Measurements from ENCODE around the gene FHAD1.
"Not testable (repeated sequence)": the region's sequence is repeated elsewhere in the genome, so short reads cannot be mapped to it uniquely, and the experiment has no call there.

Gene FHAD1

DNA sequence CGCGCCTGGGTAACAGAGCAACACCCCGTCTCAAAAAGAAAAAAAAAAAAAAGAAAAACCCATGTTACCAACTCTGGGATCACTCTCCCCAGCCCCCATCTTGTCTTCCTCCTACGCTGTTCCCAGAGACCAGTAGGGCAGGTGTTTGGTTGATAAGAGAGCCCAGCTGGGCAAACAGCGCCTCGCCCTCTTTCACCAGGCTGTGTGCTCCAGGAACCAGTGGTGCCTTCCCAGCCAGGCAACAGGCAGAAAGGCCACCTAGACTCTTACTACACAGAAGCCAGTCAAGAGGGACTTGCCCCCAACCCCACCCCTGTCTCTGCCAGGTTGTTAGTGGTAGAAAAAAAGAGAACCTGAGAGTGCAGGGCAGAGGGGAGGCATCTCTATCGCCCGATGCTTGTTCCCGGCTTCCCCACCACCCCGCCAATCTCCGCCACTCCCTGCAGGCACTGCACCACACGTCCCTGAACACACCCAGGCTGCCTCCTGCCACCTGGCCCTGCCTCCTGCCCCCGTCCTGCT lies 177.2 kb downstream of the FHAD1 start:
- peak; percentile 64 for DNase-seq

DNA sequence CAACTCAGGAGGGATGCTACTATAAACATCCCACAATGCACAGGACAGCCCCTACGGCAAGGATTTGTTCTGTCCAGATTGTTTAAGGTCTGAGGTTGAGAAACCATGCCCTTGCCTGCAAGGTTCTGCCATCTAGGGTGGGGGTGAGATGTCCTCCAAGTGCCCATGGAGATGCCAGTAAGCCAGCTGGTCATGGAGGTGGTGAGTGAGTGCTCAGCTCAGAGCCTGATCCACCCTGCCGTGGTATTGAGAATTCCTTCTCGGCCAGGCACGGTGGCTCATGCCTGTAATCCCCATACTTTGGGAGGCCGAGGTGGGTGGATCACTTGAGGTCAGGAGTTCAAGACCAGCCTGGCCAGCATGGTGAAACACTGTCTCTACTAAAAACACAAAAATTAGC lies 178.0 kb downstream of the FHAD1 start:
- no peak for DNase-seq

DNA sequence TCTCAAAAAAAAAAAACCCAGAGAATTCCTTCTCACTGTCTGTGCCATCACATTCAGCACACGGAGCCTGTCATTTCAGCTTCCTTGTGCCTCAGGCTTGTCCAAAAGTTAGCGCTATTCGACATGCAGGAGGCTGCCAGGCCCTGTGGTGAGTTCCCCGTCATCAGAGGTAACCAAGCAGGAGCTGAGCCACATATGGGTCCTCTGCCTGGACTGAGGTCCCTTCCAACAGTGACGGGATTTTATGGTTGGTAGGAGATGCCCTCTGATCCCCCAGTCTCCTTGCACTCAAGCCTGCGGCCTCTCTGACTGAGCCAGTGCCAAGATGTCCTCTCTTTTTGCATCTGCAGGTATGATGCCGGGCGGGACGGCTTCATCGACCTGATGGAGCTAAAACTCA lies 178.5 kb downstream of the FHAD1 start:
- no peak for DNase-seq

DNA sequence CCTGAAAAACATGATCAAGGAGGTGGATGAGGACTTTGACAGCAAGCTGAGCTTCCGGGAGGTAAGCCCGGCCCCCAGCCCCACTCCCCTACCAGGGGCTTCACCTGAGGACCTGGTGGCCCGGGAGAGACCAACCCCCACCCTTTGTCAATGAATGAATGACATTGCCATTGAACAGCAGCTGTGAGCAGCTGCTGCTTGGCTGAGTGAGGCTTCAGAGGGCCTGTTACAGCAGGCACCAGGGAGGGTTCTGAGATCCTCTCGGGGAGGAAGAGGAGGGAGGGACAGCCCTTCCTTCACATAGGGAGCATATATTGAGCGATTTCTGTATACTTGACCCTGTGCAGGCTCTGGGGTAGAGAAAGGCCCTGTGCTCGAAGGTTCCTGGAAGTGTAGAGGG lies 178.9 kb downstream of the FHAD1 start:
- no peak for DNase-seq

DNA sequence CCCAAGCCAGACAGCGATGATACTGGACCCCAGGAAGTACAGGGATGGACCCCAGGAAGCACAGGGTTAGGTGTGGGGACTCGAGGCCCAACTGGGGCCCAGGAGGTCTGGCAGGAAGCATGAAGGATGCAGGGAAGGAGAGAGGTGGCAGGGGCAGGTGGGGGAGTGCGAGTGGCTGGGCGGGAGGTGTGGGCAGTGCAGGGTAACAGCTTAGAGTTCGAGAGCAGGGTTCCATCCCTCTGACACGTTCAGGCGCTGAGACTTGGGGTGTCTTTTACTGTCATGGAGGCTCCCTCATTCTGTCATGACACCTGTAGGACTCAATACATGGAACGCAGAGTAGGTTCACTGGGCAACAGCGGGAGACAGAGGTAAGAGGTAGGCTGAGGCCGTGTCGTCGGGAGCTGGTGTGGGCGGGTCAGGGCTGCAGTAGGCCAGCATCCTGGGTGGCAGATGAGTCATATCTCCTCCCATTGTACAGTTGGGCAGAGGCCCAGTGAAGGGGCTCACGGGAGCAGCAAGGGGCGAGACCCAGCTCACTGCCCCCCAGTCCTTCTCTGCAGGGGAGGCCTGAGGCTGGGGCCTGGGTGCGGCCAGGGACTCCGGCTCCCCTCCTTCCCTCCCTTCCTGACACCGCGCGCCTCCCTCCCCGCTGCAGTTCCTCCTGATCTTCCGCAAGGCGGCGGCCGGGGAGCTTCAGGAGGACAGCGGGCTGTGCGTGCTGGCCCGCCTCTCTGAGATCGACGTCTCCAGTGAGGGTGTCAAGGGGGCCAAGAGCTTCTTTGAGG lies 179.7 kb downstream of the FHAD1 start:
- no peak for DNase-seq

DNA sequence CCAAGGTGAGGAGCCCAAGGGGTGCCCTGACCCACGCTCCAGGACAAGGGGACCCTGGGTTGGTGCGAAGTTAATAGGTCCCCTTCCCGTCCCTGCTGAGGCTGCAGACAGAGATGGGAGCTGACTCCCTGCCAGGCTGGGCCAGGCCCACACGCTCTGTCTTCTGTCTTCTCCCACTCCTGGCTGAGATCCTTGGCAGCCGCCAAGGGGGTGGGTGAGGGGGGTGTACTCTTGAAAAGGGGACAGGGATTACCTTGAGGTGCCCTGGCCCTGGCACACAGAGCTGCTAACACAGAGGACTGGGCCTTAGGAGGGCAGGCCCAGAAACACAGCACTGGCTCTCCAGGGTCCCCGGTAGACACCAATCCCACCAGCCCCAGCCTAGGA lies 180.2 kb downstream of the FHAD1 start:
- no peak for DNase-seq

DNA sequence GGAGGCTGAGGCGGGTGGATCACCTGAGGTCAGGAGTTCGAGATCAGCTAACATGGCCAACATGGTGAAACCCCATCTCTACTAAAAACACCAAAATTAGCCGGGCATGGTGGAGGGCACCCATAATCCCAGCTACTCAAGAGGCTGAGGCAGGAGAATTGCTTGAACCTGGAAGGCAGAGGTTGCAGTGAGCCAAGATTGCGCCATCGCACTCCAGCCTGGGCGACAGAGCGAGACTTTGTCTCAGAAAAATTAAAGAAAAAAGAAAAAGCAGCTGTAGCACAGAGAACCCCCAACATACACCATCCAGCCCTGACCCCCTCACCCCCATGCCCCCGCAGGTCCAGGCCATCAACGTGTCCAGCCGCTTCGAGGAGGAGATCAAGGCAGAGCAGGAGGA lies 181.2 kb downstream of the FHAD1 start:
- not testable (repeated sequence) for DNase-seq

DNA sequence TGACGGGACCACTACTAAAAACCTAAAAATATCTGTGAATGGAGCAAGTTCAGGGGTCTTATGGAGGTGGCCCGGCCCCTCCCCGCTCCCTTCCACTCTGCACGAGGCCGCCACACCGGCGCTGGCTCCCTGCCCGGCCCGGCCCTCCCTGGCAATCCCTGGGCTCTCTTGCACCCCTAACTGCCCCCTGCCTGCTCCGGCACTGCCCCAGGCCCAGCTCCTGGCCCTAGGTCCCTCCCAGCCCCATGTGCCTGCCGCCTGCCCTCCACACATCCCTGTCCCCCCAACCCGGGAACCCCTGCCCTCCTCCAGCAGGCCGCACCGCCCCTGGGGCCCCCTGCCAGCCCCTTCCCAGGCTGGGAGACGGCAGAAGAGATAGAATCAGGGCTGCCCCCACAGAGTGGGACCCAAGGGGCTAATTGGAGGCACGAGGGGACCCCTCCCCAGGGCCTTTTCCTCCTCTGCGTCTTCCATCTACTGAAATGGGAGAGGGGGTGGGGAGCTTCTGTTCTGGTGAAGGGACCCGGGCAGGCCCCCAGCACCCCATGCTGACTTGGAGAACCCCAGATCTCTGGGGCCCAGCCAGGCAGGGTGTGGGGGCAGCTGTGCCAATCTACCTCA lies 181.9 kb downstream of the FHAD1 start:
- no peak for DNase-seq

DNA sequence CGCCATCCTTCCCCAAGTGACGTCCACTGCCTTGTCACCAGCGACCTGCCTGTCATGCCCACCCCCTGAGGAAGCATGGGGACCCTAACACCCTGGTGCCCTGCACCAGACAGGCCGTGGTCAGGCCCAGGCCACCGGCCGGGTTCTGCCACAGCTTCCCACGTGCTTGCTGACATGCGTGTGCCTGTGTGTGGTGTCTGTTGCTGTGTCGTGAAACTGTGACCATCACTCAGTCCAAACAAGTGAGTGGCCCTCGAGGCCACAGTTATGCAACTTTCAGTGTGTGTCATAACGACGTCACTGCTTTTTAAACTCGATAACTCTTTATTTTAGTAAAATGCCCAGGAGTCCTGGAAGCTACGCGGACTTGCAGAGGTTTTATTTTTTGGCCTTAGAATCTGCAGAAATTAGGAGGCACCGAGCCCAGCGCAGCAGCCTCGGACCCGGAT lies 182.7 kb downstream of the FHAD1 start:
- no peak for DNase-seq

DNA sequence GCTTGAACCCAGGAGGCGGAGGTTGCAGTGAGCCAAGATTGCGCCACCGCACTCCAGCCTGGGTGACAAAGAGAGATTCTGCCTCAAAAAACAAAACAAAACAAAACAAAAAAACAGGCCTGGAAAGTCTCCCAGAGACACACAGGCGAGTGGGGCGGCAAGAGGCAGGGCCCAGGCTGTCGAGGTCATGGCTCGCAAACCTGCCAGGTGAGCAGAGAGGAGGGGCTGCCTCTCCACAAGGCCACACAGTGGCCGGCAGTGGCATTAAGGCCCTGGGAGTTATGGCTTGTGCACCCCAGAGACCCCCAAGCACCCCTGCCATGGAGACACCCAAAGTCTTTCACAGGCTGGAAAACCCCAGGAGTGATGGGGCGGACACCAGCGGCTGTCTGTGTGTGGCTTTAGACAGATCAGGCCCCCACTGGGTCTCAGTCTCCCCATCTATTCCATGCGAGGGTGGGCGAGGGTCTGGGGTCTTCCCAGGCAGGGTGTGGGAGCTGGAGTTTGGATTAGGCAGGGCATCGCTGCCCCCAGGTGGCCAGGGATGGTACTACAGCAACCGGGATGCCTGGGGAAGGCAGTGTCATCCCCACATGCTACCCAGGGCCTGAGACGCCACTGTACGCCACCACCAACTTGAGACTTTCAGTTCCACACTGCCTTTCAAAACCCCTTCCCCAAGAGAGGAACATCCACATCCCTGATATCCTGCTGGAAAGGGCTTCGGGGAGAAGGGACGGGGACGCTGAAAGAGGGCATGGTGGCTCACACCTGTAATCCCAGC lies 184.0 kb downstream of the FHAD1 start:
- peak; percentile 78 for DNase-seq

DNA sequence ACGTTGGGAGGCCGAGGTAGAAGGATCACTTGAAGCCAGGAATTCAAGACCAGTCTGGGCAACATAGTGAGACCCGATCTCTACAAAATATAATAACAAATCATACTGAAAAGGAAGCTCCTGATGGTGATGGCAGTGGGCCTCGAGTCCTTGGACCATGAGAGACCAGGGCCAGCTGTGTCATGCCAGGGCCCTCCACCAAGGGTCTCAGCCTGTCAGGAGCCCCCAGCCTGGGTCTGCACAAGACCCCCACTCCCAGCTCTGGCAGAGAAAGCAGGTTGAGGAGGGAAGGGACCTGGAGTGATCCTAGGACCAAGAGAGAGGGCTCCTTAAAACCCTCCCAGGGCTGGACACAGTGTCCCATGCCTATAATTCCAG lies 184.5 kb downstream of the FHAD1 start:
- DNase-seq: no peak

DNA sequence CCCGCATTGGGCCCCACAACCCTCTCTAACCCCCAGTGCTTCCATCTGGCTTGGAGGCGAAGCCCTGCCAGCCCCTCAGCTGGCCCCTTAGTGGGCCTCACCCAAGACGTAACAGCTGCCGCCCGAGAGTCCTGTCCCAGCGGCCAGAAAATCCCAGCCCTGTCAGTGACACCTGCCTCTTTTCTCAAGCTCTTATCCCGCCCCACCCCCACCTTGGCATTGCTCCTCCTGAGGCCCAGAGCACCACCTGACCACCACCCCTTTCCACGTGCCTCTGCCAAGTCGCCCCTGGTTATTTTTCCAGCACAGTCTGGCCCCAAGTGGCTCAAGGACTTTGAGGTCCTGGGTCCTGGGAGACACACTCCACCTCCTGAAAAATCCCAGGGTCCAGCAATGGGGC lies 185.3 kb downstream of the FHAD1 start:
- no peak for DNase-seq

DNA sequence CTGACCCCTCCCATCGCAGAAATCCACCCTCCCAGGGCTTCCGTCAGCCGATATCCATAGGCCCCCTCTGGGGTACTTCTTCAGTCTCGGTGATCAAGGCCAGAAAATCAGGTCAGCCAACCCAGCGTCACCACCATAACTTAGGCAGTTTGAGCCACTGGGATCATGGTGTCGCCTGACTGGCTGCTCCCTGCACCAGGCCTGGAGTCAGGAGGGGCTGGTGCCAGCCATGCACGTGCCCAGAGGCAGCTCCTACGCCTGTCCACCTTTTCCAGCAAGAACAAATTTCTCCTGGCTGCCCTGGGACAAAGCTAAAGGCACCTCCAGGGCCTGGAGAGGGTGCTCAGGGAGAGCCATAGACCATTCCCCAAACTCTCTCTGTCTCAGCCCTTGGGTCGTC lies 186.4 kb downstream of the FHAD1 start:
- DNase-seq: no peak

DNA sequence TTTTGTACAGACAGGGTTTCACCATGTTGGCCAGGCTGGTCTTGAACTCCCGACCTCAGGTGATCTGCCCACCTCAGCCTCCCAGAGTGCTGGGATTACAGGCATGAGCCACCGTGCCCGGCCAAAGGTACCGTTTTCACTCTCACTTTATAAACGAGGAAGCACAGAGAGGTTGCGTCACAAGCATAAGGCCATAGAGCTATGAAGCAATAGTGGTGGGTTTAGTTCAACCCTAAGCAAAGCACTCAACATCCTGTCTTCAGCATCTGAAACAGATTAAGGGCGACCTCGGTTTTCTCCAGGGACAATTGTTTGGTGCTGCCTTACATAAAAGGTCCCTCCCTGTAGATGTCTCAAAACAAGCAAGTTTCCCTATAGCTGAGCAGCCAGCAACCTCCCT lies 187.7 kb downstream of the FHAD1 start:
- peak; percentile 38 for DNase-seq

DNA sequence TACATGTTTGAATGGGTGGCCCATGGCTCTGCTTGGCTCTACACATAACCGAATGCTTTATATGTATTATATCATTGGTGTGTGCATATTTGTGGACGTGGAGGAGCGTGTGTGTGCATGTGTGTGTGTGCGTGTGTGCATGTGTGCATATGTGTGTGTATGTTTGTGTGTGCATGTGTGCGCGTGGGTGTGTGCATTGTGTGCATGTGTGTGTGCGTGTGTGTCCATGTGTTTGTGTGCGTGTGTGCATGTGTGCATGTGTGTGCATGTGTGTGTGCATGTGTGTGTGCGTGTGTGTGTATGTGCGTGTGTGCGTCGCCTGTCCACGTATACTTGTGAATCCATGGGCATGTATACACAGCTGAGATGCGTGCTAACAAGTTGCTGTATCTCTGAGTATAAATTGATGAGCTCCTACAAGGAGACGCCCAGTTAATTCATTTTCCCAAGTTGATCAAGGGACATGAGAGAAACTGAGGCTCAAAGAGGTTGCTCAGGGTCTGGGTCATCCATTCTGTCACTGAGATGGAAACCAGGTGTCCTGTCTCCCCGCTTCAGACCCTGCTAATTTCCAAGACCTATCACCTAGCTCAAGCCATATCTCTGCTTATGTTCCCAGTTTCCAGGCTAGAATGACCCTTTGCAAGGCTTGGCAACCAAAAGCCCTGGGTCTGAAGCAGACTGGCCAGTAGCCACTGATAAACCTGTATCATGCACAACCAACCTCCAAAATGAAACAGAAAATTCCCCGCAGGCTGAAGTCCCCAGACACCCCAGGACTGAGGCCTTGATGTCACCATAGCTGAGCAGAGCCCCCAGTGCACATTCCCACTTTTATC lies 188.4 kb downstream of the FHAD1 start:
- no peak for DNase-seq

DNA sequence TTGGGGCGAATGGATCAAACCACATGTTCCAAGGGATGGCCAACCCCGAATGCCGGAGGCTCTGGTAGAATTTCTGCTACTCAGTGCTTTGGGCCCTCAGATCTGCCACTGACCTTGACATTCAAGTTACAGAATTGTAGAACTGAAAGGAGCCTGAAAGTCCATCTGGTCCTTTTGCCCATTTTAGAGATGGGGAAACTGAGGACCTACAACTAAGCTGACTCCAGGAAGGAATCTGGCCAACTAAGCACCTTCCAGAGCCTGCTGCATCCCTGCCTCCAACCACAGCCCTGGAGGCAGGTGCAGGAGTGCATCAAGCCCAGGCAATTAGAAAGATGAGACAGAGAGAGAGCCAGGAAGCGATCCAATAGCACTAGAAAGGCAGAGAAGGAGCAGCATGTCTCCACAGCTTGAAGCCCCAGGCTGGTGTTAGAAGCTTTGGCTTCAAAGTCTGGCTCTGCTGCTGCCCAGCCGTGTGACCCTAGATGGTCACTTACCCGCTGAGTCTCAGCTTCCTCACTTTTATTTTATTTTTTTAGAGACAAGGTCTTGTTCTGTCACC lies 189.9 kb downstream of the FHAD1 start:
- DNase-seq: no peak

DNA sequence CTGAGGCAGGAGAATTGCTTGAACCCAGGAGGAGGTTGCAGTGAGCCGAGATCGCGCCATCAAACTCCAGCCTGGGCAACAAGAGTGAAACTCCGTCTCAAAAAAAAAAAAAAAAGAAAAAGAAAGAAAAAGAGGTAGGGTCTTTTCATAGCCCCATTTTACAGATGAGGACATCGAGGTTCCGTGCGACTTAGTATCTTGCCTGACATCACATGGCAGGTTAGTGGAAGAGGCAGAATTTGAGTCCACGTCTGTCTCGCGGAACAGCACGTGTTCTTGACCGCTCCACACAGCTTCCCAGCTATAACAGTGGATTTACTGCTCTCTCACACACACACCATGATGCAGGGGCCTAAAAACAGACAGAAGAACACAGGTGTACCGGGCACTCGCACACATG lies 192.3 kb downstream of the FHAD1 start:
- DNase-seq: no peak

DNA sequence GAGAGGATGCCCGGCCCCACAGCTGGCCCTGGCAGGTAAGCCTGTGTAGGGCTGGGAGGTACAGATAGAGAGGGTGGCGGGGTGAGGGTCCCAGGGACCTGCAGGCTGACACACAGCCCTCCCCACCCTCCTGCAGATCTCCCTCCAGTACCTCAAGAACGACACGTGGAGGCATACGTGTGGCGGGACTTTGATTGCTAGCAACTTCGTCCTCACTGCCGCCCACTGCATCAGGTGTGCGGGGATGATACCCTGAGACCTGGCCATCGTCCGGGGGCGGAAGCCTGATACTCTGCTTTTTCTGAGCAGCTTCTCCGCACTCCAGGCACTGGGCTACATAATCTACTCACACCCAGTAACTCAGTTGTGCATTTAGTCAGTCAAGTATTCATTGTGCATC lies 193.3 kb downstream of the FHAD1 start:
- no peak for DNase-seq

DNA sequence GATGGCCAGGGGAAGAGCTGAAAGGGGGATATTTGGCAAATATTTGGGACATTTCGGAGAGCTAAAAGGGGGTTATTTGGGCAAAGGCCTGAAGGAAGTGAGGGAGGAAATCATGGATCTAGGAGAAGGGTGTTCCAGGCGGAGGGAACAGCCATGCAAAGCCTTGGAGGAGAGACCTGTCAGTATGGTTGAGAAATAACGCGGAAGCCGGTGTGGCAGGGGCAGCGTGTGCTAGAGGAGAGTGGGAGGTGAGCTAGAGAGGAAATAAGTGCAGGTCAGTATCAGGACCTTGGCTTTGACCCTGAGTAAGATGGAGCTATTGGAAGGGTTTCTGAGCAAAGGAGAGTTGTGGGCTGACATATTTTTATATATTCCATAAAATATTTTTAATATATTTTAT lies 194.2 kb downstream of the FHAD1 start:
- no peak for DNase-seq

DNA sequence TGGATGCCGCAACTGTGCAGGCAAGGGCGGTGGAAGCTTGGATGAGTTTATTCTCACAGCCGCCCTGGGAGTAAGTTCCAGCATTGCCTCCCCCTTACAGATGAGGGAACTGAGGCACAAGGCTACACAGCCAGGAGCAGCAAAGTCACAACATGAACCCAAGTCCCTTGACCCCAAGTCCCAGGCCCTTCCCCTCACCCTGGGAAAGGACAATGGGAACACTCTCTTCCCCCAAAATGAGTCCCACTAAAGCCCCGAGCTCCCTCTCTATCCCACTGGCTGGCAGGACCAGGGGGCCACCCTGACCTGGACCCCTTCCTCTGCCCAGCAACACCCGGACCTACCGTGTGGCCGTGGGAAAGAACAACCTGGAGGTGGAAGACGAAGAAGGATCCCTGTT lies 195.1 kb downstream of the FHAD1 start:
- no peak for DNase-seq

DNA sequence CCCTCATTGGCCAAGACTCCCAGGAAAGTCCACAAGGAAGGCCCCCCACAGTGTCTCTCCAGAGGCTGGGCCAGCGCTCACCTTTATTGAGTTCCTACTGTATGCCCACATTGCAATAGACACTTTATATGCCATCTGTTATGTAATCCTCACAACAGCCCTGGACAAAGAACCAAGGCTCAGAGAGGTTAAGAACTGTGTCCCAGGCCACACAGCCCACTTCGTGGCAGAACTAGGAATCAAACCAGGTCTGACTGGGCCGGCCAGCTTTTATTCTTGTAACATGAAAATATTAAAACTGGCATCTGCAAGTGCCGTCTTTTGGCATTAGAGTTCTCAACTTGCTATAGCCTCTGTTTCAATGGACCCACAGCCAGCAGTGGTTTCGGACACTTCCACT lies 195.7 kb downstream of the FHAD1 start:
- no peak for DNase-seq

DNA sequence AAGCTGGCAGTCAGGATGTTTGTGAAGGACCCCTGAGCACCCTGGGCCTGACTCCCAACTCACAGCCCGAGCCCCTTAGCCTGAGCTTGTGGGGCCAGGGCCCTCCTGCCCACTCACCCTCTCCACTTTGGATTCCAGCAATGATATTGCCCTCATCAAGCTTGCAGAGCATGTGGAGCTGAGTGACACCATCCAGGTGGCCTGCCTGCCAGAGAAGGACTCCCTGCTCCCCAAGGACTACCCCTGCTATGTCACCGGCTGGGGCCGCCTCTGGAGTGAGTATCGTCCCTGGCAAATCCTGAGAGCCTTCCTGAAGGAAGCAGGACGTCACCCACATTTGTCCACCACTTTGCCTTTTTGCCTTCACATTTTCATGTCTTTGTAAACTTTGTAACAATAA lies 196.3 kb downstream of the FHAD1 start:
- no peak for DNase-seq
